ENCODE measurements around the gene CYB5D1. TPM values are rescaled to one million over a fixed set of nuclear protein-coding genes. Genes with fewer than 3 reads are reported as not detected.

Gene CYB5D1
- total and polyA plus RNA-seq, 2 of the 8 experiments (the other 6 are each of a cell fraction or from before 2014, with no cell fraction given) = 11.0 to 18.0 TPM

DNA sequence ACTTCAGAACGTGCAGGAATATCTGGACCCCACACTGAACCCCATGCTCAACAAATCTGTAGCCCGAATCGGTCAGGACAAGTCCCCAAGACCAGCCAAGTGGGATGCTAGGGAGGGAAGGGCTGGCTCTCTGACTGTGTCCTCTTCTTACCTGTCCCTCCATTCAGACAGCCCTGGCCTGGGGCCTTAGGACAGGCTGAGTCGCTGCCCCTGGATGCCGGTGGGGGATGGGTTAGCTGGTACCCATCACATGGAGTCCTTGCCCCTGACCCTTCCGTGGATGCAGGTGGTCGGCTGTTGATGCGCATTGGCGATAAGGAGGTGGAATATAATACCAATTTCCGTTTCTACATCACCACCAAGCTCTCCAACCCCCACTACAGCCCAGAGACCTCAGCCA lies 39.8 kb upstream of the CYB5D1 start:
- no peak for DNase-seq (ENCODE audit: low read depth in 1 of 2, low spot score in 2 of 2)
- Histone ChIP-seq H3K27ac (ENCODE audit: low read depth, low read length) (no peak overlapping the region), H3K4ac (replicated peaks; ENCODE audit: insufficient read length, low read depth, low read length) (no peak overlapping the region), H3K56ac (replicated peaks; ENCODE audit: insufficient read length, low read depth, low read length) (no peak overlapping the region), H2BK12ac (ENCODE audit: low read depth, low read length) (no peak overlapping the region), H3K79me2 (ENCODE audit: control insufficient read depth in 1 of 2, insufficient read depth in 2 of 2, low read length in 2 of 2) (no peaks in the 10 kb centered on the region), H3K4me3 (ENCODE audit: extremely low read depth in 1 of 4, insufficient read depth in 2 of 4, low read depth in 3 of 4, low read length in 4 of 4) (no peak overlapping the region), H3K9me3 (ENCODE audit: insufficient read depth in 2 of 2, low read depth in 1 of 2, low read length in 1 of 2) (no peaks in the 10 kb centered on the region), H3K4me1 (replicated peaks in 1 of 4; ENCODE audit: control insufficient read depth in 3 of 4, insufficient read depth in 4 of 4, low read length in 3 of 4) (no peaks in the 10 kb centered on the region; a peak in 1 of 7 replicates), H3K27me3 (replicated peaks in 1 of 4; ENCODE audit: control insufficient read depth in 3 of 4, extremely low read depth in 1 of 4, insufficient read depth in 3 of 4, low read length in 3 of 4) (no peaks in the 10 kb centered on the region; a peak in 2 of 7 replicates), H3K79me1 (ENCODE audit: low read depth, low read length) (no peaks in the 10 kb centered on the region), H2AFZ (ENCODE audit: low read length) (no peak overlapping the region), H3K23ac (ENCODE audit: insufficient read length) (no peak overlapping the region), H3K9ac (replicated peaks in 1 of 4; ENCODE audit: extremely low read depth in 1 of 4, low read depth in 3 of 4, low read length in 3 of 4) (no peak overlapping the region), H4K5ac (ENCODE audit: insufficient read length, low read depth, low read length) (no peak overlapping the region), H3K36me3 (ENCODE audit: control insufficient read depth in 2 of 4, insufficient read depth in 4 of 4, low read length in 3 of 4) (no peaks in the 10 kb centered on the region), H4K91ac (replicated peaks; ENCODE audit: insufficient read length, low read length) (no peak overlapping the region), H2BK15ac (ENCODE audit: low read length) (no peak overlapping the region), H3K23me2 (ENCODE audit: low read depth, low read length) (no peaks in the 10 kb centered on the region), H4K20me1 (replicated peaks in 1 of 2; ENCODE audit: control insufficient read depth in 1 of 2, insufficient read depth in 2 of 2, low read length in 2 of 2) (no peaks in the 10 kb centered on the region), H2BK20ac (ENCODE audit: low read length) (no peak overlapping the region), H3K14ac (ENCODE audit: insufficient read length) (no peak overlapping the region), H2AK5ac (ENCODE audit: low read depth, low read length) (no peak overlapping the region), H2BK5ac (ENCODE audit: low read depth, low read length) (no peak overlapping the region), H3K18ac (ENCODE audit: extremely low read depth, low read length) (no peak overlapping the region), H4K8ac (ENCODE audit: extremely low read depth, insufficient read depth, low read length) (no peak overlapping the region), H3K4me2 (ENCODE audit: insufficient read depth in 1 of 2, low read depth in 2 of 2, low read length in 2 of 2) (no peak overlapping the region), H2BK120ac (replicated peaks; ENCODE audit: low read depth, low read length) (no peak overlapping the region)
- 87% methylated on average over 10 of the region's 10 CpGs; no CpG with 5 or more reads in 1 of the 2 experiments for WGBS, 2 experiments (ENCODE audit: extremely low coverage in 1 of 2, insufficient coverage in 1 of 2, insufficient read length in 1 of 2, insufficient replicate concordance in 2 of 2, low coverage in 1 of 2, low lambda C conversion rate in 2 of 2, missing lambda C conversion rate in 1 of 2)
- CTCF ChIA-PET (ENCODE audit: partially characterized antibody) = interaction anchor here (0.9 to 8.9 kb wide), 7 partner anchors 13 to 223 kb away, joined by 3 to 71 read pairs (median 4); no protein-coding TSS in a partner anchor
- POLR2A ChIA-PET (ENCODE audit: partially characterized antibody) = no interaction called here
- TF ChIP-seq POLR2AphosphoS5 (IDR thresholded peaks at IDR 0.05; ENCODE audit: low read depth, low read length) (no peak), CEBPB (IDR thresholded peaks at IDR 0.05; ENCODE audit: low read depth, low read length) (no peak), SP1 (IDR thresholded peaks at IDR 0.05; ENCODE audit: low read depth, low read length) (no peak), CREB1 (IDR thresholded peaks at IDR 0.05) (no peak), ASH2L (IDR thresholded peaks at IDR 0.05; ENCODE audit: low read length) (no peak), RXRA (IDR thresholded peaks at IDR 0.05; ENCODE audit: insufficient read depth, low read depth, low read length) (no peak), GTF2F1 (IDR thresholded peaks at IDR 0.05; ENCODE audit: borderline replicate concordance, low read depth, low read length) (no peak), SIRT6 (IDR thresholded peaks at IDR 0.05; ENCODE audit: low read length) (no peak), SAP30 (IDR thresholded peaks at IDR 0.05; ENCODE audit: insufficient read depth, insufficient replicate concordance, low read length) (no peak), RAD21 (IDR thresholded peaks at IDR 0.05 in 1 of 2, conservative IDR thresholded peaks at IDR 0.05 in 1 of 2; ENCODE audit: low read depth in 2 of 2, low read length in 2 of 2) (no peak), TEAD4 (IDR thresholded peaks at IDR 0.05; ENCODE audit: low read depth, low read length) (no peak)
- TF ChIP-seq, protein P1, sequence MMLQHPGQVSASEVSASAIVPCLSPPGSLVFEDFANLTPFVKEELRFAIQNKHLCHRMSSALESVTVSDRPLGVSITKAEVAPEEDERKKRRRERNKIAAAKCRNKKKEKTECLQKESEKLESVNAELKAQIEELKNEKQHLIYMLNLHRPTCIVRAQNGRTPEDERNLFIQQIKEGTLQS (IDR thresholded peaks at IDR 0.05; ENCODE audit: insufficient read depth, low read depth, low read length) = no peak
- FAIRE-seq = no peak

Data from H1 (cell line).